Measurements from ENCODE around the gene CGB7.
"Not testable (repeated sequence)": the region's sequence is repeated elsewhere in the genome, so short reads cannot be mapped to it uniquely, and the experiment has no call there.

CGB7 gene

DNA sequence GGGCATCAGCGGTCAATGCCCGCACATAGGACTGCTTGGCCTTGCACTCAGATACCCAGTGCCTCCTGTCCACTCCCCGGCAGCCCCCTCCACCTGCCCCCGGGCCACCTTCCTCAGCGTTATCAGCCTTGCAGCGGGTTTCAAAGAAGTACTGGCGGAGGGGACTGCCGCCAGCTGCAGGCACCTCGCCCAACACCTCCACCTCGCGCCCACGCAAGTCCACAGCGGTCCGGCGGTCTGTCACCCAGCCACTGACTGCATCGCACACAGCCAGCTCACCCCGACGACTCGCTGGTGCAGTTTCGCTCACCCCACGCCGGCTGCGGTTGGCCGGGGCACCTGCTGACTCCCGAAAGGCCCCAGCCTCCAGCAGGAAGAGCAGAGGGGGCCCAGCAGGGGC lies 3.9 kb upstream of the CGB7 start:
- Mint-ChIP-seq H3K36me3 (no peaks in the 10 kb centered on the region), H3K27me3 (peaks cover 83% of the 10 kb centered on the region), H3K4me3 (no peak overlapping the region), H3K9me3 (no peaks in the 10 kb centered on the region), H3K27ac (no peak overlapping the region), H3K4me1 (peaks cover 21% of the 10 kb centered on the region)
- peak; percentile 31 for ATAC-seq

DNA sequence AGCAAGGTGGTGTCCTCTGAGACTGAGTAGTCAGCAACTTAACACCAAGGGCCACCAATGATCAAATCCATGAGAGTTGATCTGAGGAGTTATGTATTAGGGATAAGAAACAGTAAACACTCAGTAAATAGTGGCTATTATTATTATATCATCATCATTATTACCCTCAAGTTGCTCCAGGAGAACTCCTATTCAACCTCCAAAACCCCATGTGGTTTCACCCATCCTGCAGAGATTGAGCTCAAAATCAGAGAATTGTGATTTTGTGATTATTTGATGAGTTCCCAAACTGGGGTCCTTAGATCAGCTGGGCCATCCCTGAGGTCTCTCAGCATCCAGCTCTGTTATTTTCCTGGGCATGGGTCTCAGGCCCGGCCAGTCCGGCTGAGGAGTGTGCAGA lies 3.5 kb upstream of the CGB7 start:
- Mint-ChIP-seq H3K36me3 (no peaks in the 10 kb centered on the region), H3K27me3 (peaks cover 83% of the 10 kb centered on the region), H3K27ac (no peak overlapping the region), H3K4me3 (no peak overlapping the region), H3K9me3 (no peaks in the 10 kb centered on the region), H3K4me1 (peaks cover 26% of the 10 kb centered on the region)
- ATAC-seq, result no peak

DNA sequence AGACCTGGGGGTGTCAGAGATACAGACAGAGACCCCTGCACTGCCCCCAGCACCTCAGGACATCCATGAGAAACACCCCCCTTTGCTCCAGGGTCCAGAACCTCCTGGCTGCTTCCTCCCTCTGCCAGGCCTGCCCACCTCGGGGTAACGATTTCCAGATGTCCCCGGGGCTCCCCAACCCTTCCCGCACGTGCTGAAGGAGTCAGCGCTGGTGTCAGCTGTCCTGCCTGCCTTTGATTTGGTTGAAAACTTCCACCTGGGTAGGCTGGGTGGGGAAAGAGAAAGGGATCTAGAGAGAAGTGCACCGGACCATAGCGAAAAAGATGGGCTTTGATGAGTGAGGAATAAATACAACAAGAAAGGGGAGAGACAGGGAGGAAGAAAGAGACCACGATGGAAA lies 1.5 kb upstream of the CGB7 start:
- H3K27me3 Mint-ChIP-seq, result peaks cover 82% of the 10 kb centered on the region
- no peaks in the 10 kb centered on the region for H3K36me3 Mint-ChIP-seq
- no peak overlapping the region for H3K4me3 Mint-ChIP-seq
- H3K4me1 Mint-ChIP-seq, result peaks cover 27% of the 10 kb centered on the region
- no peak overlapping the region for H3K27ac Mint-ChIP-seq
- no peak for ATAC-seq
- H3K9me3 Mint-ChIP-seq, result no peaks in the 10 kb centered on the region

DNA sequence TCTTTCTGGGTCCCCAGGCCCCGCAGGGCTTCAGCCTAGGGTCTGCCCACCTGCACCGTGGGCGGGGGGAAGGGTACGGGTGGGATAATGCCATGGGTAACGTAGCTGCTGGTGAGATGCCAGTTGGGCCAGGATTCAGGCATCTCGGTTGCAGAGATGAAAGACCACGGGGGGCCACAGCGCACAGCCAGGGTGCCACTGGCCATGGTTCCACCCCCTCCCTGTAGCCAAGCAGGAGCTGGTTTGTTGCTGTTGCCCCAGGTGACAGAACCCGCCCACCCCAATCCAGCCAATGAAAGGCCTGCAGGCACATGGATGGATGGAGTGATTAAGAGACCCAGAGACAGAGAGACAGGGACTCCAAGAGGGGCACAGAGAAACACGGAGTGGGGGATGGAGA lies 1.0 kb upstream of the CGB7 start:
- H3K4me1 Mint-ChIP-seq, result peaks cover 27% of the 10 kb centered on the region
- H3K9me3 Mint-ChIP-seq, result no peaks in the 10 kb centered on the region
- no peak overlapping the region for H3K4me3 Mint-ChIP-seq
- no peak for ATAC-seq
- H3K36me3 Mint-ChIP-seq, result no peaks in the 10 kb centered on the region
- peaks cover 82% of the 10 kb centered on the region for H3K27me3 Mint-ChIP-seq
- H3K27ac Mint-ChIP-seq, result no peak overlapping the region

DNA sequence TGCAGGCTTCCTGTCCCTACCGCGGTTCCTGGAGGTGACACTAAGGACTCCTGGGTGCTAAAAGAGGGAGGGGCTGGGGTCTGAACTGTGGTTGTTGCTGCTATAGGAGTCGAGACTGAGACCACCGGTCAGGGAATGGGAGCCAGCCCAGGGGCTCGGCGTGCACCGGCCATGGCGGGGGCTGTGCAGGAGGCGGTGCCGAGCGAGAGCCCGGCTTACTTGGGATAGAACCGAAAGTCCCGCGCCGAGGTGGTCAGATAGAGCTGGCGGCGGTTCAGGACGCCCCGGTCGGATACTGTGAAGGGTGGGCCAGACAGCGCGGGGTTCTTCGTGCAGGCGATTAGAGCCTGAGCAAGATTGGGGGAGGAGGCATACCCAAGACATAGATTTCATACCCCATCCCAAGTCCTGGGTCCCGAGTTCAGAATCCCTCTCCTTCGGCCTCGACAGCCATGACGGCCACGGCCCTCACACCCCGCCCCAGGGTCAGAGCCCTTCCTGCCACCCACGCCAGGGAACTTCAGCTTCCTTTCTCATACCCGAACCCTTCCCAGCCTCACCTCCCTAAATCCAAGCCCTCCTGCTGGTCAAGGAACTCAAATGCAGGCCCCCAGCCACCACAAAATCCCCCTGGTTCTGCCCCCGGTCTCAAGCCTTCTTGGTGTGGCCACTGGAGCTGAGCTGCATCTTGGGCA lies 500 bp downstream of the CGB7 start:
- Mint-ChIP-seq H3K27me3 (peaks cover 78% of the 10 kb centered on the region), H3K4me3 (peak overlapping the region; percentile 83), H3K4me1 (peaks cover 27% of the 10 kb centered on the region)
- ATAC-seq, H3K9me3 Mint-ChIP-seq, H3K27ac Mint-ChIP-seq, H3K36me3 Mint-ChIP-seq: not testable (repeated sequence)

DNA sequence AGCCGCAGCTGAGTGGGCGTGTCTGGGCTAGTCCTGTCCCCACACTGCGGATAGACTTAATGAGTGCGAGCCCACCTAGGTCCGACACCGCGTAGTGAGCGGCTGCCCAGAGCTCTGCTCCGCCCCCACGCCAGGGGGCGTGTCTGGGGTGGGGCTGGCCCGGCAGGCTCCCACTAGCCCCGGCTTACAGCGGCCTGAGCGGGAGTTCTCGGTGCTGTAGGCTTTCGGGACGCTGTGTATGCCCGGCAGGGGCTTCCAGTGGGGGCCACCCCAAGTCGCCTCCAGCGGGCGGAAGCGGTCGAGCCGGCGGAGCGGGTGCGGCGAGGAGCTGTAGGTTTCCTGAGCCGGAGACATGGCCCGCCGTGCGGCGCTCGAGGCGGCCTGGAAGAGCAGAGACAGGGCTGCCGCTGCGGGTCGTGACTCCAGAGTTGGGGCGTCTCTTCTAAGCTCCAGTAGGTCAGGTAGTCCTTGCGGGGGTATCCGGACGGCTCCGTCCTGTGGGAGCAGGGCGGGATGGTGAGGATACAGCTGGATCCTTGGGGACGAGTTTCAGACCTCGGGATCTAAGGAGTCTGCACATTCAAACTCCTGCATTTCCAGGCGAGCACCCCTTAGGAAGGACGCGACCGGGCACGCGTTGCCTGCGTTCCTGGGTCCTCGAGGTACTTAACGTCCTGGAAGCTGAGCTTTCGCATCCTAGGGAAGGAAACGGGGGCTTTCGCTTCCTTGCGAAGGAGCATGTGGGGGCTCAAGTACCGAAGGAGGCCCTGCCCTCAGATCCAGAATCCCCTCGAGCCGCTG lies 1.2 kb downstream of the CGB7 start:
- Mint-ChIP-seq H3K9me3 (no peaks in the 10 kb centered on the region), H3K27ac (no peak overlapping the region), H3K4me3 (peak overlapping the region; percentile 83), H3K27me3 (peaks cover 70% of the 10 kb centered on the region), H3K4me1 (peaks cover 27% of the 10 kb centered on the region), H3K36me3 (no peaks in the 10 kb centered on the region)
- peak; percentile 87 for ATAC-seq

DNA sequence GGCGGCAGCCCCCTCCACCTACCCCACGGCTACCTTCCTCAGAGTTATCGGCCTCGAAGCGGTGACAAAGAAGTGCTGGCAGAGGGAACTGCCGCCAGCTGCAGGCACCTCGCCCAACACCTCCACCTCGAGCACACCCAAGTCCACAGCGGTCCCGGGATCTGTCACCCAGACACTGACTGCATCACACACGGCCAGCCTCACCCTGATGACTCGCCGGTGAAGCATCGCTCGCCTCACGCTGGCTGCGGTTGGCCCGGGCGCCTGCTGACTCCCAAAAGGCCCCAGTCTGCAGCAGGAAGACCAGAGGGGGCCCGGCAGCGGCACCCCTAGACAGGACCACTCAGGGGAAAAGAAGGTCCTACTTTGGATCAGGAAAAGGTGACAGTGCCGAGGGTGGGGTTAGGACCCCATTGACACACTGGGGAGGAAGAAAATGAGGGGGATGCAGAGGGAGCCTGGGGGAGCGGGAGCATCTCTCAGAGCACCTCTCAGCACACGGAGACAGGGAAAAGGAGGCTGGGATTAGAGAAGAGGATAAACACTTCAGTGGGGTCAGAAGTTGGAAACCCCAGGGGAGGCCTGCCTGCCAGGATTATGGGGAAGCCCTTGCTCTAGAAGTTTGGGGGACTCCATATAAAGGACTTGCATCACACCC lies 7.0 kb downstream of the CGB7 start:
- H3K4me3 Mint-ChIP-seq, result not testable (repeated sequence)

DNA sequence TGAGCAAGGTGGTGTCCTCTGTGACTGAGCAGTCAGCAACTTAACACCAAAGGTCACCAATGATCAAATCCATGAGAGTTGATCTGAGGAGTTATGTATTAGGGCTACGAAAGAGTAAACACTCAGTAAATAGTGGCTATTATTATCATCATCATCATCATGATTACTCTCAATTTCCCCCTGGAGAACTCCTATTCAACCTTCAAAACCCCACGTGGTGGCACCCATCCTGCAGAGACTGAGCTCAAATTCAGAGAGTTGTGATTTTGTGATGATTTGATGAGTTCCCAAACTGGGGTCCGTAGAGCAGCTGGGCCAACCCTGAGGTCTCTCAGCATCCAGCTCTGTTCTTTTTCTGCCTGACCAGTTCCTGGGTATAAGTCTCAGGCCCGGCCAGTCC lies 7.7 kb downstream of the CGB7 start:
- H3K4me3 Mint-ChIP-seq, H3K4me1 Mint-ChIP-seq, ATAC-seq, H3K9me3 Mint-ChIP-seq, H3K36me3 Mint-ChIP-seq, H3K27ac Mint-ChIP-seq: not testable (repeated sequence)
- peaks cover 11% of the 10 kb centered on the region for H3K27me3 Mint-ChIP-seq

More for the DNA sequence above, 7.0 kb downstream of the CGB7 start:
- not testable (repeated sequence) for H3K4me1 Mint-ChIP-seq, H3K9me3 Mint-ChIP-seq, H3K27ac Mint-ChIP-seq, H3K36me3 Mint-ChIP-seq, ATAC-seq
- H3K27me3 Mint-ChIP-seq, result peaks cover 17% of the 10 kb centered on the region

DNA sequence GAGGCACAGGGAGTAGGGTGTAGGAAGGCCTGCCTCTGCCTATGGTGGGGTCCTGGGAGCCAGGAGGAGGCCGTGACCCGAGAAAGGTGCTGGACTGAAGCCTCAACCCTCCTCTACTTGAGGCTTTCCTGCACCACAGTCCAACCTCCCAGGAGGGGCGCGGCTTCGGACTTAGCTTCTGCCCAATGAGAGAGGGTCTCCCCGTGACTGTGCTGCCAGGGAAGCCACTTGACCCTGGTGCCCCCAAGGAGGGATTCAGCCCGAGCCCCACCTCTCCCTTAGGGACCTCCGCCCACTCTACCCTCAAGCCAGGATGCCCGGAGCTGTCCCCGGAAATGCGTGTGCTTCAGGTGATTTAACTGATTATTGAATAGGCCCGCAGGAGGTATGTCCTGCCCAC lies 8.5 kb downstream of the CGB7 start, which contains the start of gene CGB8:
CGB8 (minus strand) TSS at position 101 of the 400 bp plus-strand sequence. CDS start 372 bp downstream, outside the sequence.
- H3K27ac Mint-ChIP-seq, H3K9me3 Mint-ChIP-seq, H3K36me3 Mint-ChIP-seq, H3K27me3 Mint-ChIP-seq, H3K4me1 Mint-ChIP-seq, ATAC-seq, H3K4me3 Mint-ChIP-seq: not testable (repeated sequence)

DNA sequence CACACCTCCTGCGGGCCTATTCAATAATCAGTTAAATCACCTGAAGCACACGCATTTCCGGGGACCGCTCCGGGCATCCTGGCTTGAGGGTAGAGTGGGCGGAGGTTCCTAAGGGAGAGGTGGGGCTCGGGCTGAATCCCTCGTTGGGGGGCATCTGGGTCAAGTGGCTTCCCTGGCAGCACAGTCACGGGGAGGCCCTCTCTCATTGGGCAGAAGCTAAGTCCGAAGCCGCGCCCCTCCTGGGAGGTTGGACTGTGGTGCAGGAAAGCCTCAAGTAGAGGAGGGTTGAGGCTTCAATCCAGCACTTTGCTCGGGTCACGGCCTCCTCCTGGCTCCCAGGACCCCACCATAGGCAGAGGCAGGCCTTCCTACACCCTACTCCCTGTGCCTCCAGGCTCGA lies 14.0 kb downstream of the CGB7 start, which contains the start of gene CGB5:
CGB5 (plus strand) TSS at position 301 of the 400 bp plus-strand sequence. CDS start 362 bp downstream, outside the sequence.
- not testable (repeated sequence) for H3K9me3 Mint-ChIP-seq, ATAC-seq, H3K4me1 Mint-ChIP-seq, H3K4me3 Mint-ChIP-seq, H3K27ac Mint-ChIP-seq, H3K36me3 Mint-ChIP-seq
- H3K27me3 Mint-ChIP-seq, result peaks cover 20% of the 10 kb centered on the region

DNA sequence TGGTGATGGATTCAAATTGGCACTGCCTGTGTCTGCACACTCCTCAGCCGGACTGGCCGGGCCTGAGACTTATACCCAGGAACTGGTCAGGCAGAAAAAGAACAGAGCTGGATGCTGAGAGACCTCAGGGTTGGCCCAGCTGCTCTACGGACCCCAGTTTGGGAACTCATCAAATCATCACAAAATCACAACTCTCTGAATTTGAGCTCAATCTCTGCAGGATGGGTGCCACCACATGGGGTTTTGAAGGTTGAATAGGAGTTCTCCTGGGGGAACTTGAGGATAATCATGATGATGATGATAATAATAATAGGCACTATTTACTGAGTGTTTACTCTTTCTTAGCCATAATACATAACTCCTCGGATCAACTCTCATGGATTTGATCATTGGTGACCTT lies 14.9 kb downstream of the CGB7 start:
- H3K27me3 Mint-ChIP-seq, result peaks cover 20% of the 10 kb centered on the region
- not testable (repeated sequence) for H3K9me3 Mint-ChIP-seq, H3K4me1 Mint-ChIP-seq, H3K27ac Mint-ChIP-seq, H3K4me3 Mint-ChIP-seq, ATAC-seq, H3K36me3 Mint-ChIP-seq

DNA sequence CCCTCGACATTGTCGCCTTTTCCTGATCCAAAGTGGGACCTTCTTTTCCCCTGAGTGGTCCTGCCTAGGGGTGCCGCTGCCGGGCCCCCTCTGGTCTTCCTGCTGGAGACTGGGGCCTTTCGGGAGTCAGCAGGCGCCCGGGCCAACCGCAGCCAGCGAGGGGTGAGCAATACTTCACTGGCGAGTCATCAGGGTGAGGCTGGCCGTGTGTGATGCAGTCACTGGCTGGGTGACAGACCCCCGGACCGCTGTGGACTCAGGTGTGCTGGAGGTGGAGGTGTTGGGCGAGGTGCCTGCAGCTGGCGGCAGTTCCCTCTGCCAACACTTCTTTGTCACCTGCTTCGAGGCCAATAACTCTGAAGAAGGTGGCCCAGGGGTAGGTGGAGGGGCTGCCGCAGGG lies 15.4 kb downstream of the CGB7 start:
- Mint-ChIP-seq H3K4me1 (no peaks in the 10 kb centered on the region), H3K9me3 (no peaks in the 10 kb centered on the region), H3K27ac (no peak overlapping the region), H3K27me3 (peaks cover 20% of the 10 kb centered on the region), H3K4me3 (no peak overlapping the region), H3K36me3 (no peaks in the 10 kb centered on the region)
- no peak for ATAC-seq

DNA sequence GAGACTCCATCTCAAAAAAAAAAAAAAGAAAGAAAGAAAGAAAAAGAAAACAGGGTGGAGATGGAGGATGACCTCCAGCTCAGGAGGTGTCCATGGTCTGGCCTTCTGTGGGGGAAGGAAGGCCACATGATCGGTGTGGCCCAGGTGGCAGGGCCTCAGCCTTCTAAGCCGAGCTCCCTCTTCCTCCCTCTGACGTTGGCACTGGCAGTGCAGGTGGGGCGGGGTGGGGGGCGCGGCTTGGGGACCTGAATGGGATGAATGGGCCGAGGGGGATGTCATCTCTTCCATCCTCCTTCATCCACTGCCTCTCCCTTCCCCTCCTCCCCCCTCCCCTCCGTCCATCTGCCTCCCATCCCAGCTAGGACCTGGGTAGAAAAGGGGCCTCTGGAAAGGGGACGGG lies 17.8 kb downstream of the CGB7 start:
- not testable (repeated sequence) for H3K4me3 Mint-ChIP-seq, H3K36me3 Mint-ChIP-seq, H3K4me1 Mint-ChIP-seq, H3K27ac Mint-ChIP-seq, H3K9me3 Mint-ChIP-seq, ATAC-seq
- H3K27me3 Mint-ChIP-seq, result peaks cover 29% of the 10 kb centered on the region

DNA sequence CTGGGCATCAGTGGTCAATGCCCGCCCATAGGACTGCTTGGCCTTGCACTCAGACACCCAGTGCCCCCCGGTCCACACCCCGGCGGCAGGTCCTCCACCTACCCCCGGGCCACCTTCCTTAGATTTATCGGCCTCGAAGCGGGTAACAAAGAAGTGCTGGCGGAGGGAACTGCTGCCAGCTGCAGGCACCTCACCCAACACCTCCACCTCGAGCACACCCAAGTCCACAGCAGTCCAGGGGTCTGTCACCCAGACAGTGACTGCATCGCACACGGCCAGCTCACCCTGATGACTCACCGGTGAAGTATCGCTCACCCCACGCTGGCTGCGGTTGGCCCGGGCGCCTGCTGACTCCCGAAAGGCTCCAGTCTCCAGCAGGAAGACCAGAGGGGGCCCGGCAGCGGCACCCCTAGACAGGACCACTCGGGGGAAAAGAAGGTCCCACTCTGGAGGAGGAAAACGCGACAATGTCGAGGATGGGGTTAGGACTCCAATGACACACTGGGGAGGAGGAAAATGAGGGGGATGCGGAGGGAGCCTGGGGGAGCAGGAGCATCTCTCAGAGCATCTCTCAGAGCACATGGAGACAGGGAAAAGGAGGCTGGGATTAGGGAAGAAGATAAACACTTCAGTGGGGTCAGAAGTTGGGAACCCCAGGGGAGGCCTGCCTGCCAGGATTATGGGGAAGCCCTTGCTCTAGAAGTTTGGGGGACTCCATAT lies 18.8 kb downstream of the CGB7 start:
- H3K4me1 Mint-ChIP-seq, H3K9me3 Mint-ChIP-seq, H3K27ac Mint-ChIP-seq, ATAC-seq, H3K4me3 Mint-ChIP-seq, H3K36me3 Mint-ChIP-seq: not testable (repeated sequence)
- H3K27me3 Mint-ChIP-seq, result peaks cover 29% of the 10 kb centered on the region

DNA sequence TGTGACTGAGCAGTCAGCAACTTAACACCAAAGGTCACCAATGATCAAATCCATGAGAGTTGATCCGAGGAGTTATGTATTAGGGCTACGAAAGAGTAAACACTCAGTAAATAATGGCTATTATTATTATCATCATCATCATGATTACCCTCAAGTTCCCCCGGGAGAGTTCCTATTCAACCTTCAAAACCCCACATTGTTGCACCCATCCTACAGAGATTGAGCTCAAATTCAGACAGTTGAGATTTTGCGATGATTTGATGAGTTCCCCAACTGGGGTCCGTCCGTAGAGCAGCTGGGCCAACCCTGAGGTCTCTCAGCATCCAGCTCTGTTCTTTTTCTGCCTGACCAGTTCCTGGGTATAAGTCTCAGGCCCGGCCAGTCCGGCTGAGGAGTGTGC lies 19.4 kb downstream of the CGB7 start:
- H3K9me3 Mint-ChIP-seq, H3K36me3 Mint-ChIP-seq, H3K27ac Mint-ChIP-seq, H3K4me1 Mint-ChIP-seq, H3K4me3 Mint-ChIP-seq, ATAC-seq: not testable (repeated sequence)
- peaks cover 24% of the 10 kb centered on the region for H3K27me3 Mint-ChIP-seq

All from stimulated activated memory B cell treated with anti-CD40 and anti-IgM and Interleukin-4, amounts not matched to agents 10 μg/mL and 1 μg/mL and 100 μg/mL, for 72 hours (primary cell).